OCI-LY7 (cell line): ENCODE measurements around the gene COX19.

Experiments used
- CTCF ChIP-seq: fragments of 200-600 bp; sonication (generic); conservative IDR thresholded peaks from 2 replicates; pipeline ENCODE4 v1.5.1; 2014; ENCODE audit warnings: mild to moderate bottlenecking, antibody characterized with exemption, low read length, moderate library complexity, mixed read lengths
- EZH2phosphoT487 ChIP-seq: fragments of 200-600 bp; sonication (generic); IDR thresholded peaks from 2 replicates; pipeline ENCODE4 v1.6.1; 2018; ENCODE audit warnings: low read depth, borderline replicate concordance, mild to moderate bottlenecking, mixed run types, antibody characterized with exemption, low read length, moderate library complexity, mixed read lengths

DNA sequence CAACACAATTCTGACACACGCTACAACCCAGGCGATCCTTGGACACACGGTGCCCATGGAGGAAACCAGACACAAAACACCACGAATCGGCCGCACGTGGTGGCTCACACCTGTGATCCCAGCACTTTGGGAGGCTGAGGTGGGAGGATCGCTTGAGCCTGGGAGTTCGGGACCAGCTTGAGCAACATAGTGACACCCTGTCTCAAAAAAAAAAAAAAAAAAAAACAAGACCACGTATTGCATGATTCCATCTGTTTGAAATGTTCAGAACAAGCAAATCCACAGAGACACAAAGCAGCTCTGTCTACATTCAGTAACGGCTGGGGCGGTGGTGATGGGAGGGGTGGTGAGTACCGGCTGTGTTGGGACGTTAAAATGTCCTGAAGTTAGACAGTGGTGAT lies 46.0 kb downstream of the COX19 start:
- no peak for TF ChIP-seq CTCF
- no peak for TF ChIP-seq EZH2phosphoT487
